HCT116 (cell line): ENCODE data around the gene TACO1. TPM values are rescaled to one million over a fixed set of nuclear protein-coding genes. Genes with fewer than 3 reads are reported as not detected.

Experiments
- ATAC-seq: fragments of 200-7000 bp; cut with Tn5 transposase; 2 replicates; pipeline ENCODE4 v1.9.1; 2020; ENCODE audit warnings: mild to moderate bottlenecking, moderate library complexity
- BruUV-seq: library from RNA; stranded (reverse); fragments of 400-500 nt; replicated peaks from 2 replicates; lab custom pipeline; 2021; lab: Mats Ljungman, UMichigan
- CTCF ChIA-PET: fragments of 300-600 bp; sonication (Branson Sonifier 250); formaldehyde crosslinking; loops from one replicate; lab custom pipeline; 2021; ENCODE audit warnings: antibody characterized with exemption; lab: Charles Lee
- POLR2A ChIA-PET: fragments of 300-600, 350-600 bp; sonication (Branson Sonifier 250); formaldehyde crosslinking; loops from one replicate; lab custom pipeline; 2021; ENCODE audit warnings: antibody characterized with exemption; lab: Charles Lee
- RAD21 ChIA-PET, 2 experiments: fragments of 300-600 bp; sonication (Branson Sonifier 250); formaldehyde crosslinking; loops; one replicate each; lab custom pipeline; 2023; ENCODE audit warnings: low total read pairs in 2 of 2; ENCODE audit not compliant: uncharacterized antibody in 2 of 2, unreplicated experiment in 2 of 2, low non-redundant PET in 1 of 2; lab: Charles Lee
- DNase-seq: peaks from one replicate; pipeline ENCODE4 v3.0.0-alpha.2; 2010; ENCODE audit warnings: low read depth, low spot score
- H2AFZ ChIP-seq: fragments of 200-600 bp; shearing (Covaris generic), sonication (generic); 2 replicates; pipeline ENCODE4 v1.6.1; 2017; ENCODE audit warnings: low read depth, mixed run types, mixed read lengths, antibody characterized with exemption, low read length; ENCODE audit not compliant: poor library complexity, severe bottlenecking
- H3K27ac ChIP-seq: 2 replicates; pipeline ENCODE4 v1.5.1; 2012; ENCODE audit warnings: low read depth, low read length
- H3K27me3 ChIP-seq: fragments of 200-600 bp; sonication (generic); 2 replicates; pipeline ENCODE4 v1.6.1; 2016; ENCODE audit warnings: mixed run types, low read length, mixed read lengths; ENCODE audit not compliant: insufficient read depth
- H3K36me3 ChIP-seq, 2 experiments: fragments of 200-500 bp in 1 of 2; fragments of 200-600 bp in 1 of 2; sonication (Bioruptor generic) in 1 of 2; sonication (generic) in 1 of 2; 2 replicates each; pipeline versions ENCODE4 v1.5.1 to v1.6.1; 2014 to 2016; ENCODE audit warnings: low read length in 2 of 2, inconsistent platforms in 1 of 2, mixed read lengths in 1 of 2, mixed run types in 1 of 2; ENCODE audit not compliant: insufficient read depth in 2 of 2, control insufficient read depth in 1 of 2
- H3K4me1 ChIP-seq, 2 experiments: fragments of 200-600 bp in 1 of 2; sonication (generic) in 1 of 2; 2 replicates each; pipeline versions ENCODE4 v1.5.1 to v1.6.1; 2012 to 2017; ENCODE audit warnings: low read length in 2 of 2, inconsistent platforms in 1 of 2, mild to moderate bottlenecking in 1 of 2, mixed read lengths in 1 of 2, mixed run types in 1 of 2, moderate library complexity in 1 of 2; ENCODE audit not compliant: insufficient read depth in 2 of 2, control insufficient read depth in 1 of 2
- H3K4me2 ChIP-seq: fragments of 200-600 bp; sonication (generic); 2 replicates; pipeline ENCODE4 v1.6.1; 2017; ENCODE audit warnings: mixed run types, low read length, mixed read lengths
- H3K4me3 ChIP-seq, 2 experiments: fragments of 200-600 bp in 1 of 2; sonication (generic) in 1 of 2; replicated peaks in 1 of 2; 2 replicates each; pipeline ENCODE4 v1.5.1; 2011 to 2016; ENCODE audit warnings: low read length in 2 of 2, control low read depth in 1 of 2, low read depth in 1 of 2, mild to moderate bottlenecking in 1 of 2, mixed read lengths in 1 of 2, mixed run types in 1 of 2
- H3K79me2 ChIP-seq: fragments of 200-600 bp; sonication (generic); 2 replicates; pipeline ENCODE4 v1.6.1; 2017; ENCODE audit warnings: mild to moderate bottlenecking, mixed run types, low read length, moderate library complexity, mixed read lengths; ENCODE audit not compliant: insufficient read depth
- H3K9ac ChIP-seq: fragments of 200-600 bp; sonication (generic); 2 replicates; pipeline ENCODE4 v1.6.1; 2016; ENCODE audit warnings: low read length, mixed read lengths
- H3K9me2 ChIP-seq: fragments of 200-600 bp; sonication (generic), shearing (Covaris generic); 2 replicates; pipeline ENCODE4 v1.6.1; 2017; ENCODE audit warnings: mixed run types, mild to moderate bottlenecking, moderate library complexity; ENCODE audit not compliant: insufficient read depth
- H3K9me3 ChIP-seq, 2 experiments: fragments of 200-500 bp in 1 of 2; fragments of 200-600 bp in 1 of 2; sonication (Bioruptor generic) in 1 of 2; sonication (generic) in 1 of 2; 2 replicates each; pipeline ENCODE4 v1.6.1; 2014 to 2017; ENCODE audit warnings: low read length in 2 of 2, mixed read lengths in 2 of 2, inconsistent platforms in 1 of 2, low read depth in 1 of 2, mild to moderate bottlenecking in 1 of 2, mixed run types in 1 of 2, moderate library complexity in 1 of 2; ENCODE audit not compliant: control insufficient read depth in 1 of 2, insufficient read depth in 1 of 2
- H4K20me1 ChIP-seq: fragments of 200-600 bp; sonication (generic), shearing (Covaris generic); 2 replicates; pipeline ENCODE4 v1.6.1; 2017; ENCODE audit warnings: mixed run types, mild to moderate bottlenecking, moderate library complexity; ENCODE audit not compliant: insufficient read depth
- CBX3 ChIP-seq: IDR thresholded peaks from 2 replicates; pipeline ENCODE4 v1.6.1; 2012; ENCODE audit warnings: low read depth
- ELF1 ChIP-seq: IDR thresholded peaks from 2 replicates; pipeline ENCODE4 v1.6.1; 2012; ENCODE audit warnings: low read depth, borderline replicate concordance
- EZH2phosphoT487 ChIP-seq: fragments of 200-600 bp; IDR thresholded peaks from 2 replicates; pipeline ENCODE4 v1.6.1; 2018; ENCODE audit warnings: antibody characterized with exemption, borderline replicate concordance
- SP1 ChIP-seq: IDR thresholded peaks from 2 replicates; pipeline ENCODE4 v1.6.1; 2012; ENCODE audit warnings: low read depth
- intact Hi-C: fragments of 100-400 bp; cut with micrococcal nuclease; formaldehyde crosslinking; loops from 2 replicates; pipeline ENCODE4 v1.10.0; 2022
- total RNA-seq: library from RNA; stranded (reverse); gene quantifications from one replicate; pipeline ENCODE4 v1.2.1, GENCODE V29; 2021; ENCODE audit not compliant: unreplicated experiment
- TF ChIP-seq, protein P1 (sequence below): IDR thresholded peaks from 2 replicates; pipeline ENCODE4 v1.6.1; 2012
- TF ChIP-seq, protein P2 (sequence below): IDR thresholded peaks from 2 replicates; pipeline ENCODE4 v1.6.1; 2012; ENCODE audit warnings: low read depth
- TF ChIP-seq, protein P3 (sequence below): IDR thresholded peaks from 2 replicates; pipeline ENCODE4 v1.6.1; 2012

TACO1 gene
- total RNA-seq, 1 experiment from 2014 or later, result 39.6 TPM

DNA sequence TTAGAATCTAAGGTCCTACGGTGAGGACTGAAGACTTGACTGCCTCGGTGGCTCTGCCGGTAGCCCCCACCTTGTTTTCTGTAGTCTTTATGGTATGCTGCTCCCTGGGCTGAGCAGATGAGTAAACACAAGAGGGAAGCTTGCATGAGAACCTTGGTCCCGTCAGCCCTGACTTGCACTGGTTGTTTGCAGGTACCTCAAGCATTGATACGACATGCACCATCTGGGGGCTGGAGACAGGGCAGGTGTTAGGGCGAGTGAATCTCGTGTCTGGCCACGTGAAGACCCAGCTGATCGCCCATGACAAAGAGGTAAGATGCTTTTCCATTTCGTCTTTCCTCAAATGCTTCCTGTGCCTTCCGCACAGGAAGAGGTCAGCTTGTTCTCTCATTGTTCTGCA lies 21.1 kb upstream of the TACO1 start:
- H3K9ac ChIP-seq, result no peak overlapping the region
- no peaks in the 10 kb centered on the region for H3K9me3 ChIP-seq
- POLR2A ChIA-PET, result no interaction called here
- no peak overlapping the region for H3K27ac ChIP-seq
- intact Hi-C loops, result no loop called here
- no peak overlapping the region for H3K4me3 ChIP-seq
- no TSS peak for BruUV-seq
- H3K4me2 ChIP-seq, result no peak overlapping the region
- DNase-seq, result no peak
- no peak overlapping the region for H2AFZ ChIP-seq
- ATAC-seq, result no peak
- H3K4me1 ChIP-seq, result no peaks in the 10 kb centered on the region
- no peaks in the 10 kb centered on the region for H3K9me2 ChIP-seq
- H3K27me3 ChIP-seq, result no peaks in the 10 kb centered on the region
- H3K36me3 ChIP-seq, result peaks cover 25 to 40% of the 10 kb centered on the region in 2 experiments
- CTCF ChIA-PET, result no interaction called here
- peaks cover 24% of the 10 kb centered on the region for H3K79me2 ChIP-seq
- no peaks in the 10 kb centered on the region; the same call in 1 of the 2 replicates for H4K20me1 ChIP-seq
- no peak for TF ChIP-seq EZH2phosphoT487
- TF ChIP-seq, protein P1, sequence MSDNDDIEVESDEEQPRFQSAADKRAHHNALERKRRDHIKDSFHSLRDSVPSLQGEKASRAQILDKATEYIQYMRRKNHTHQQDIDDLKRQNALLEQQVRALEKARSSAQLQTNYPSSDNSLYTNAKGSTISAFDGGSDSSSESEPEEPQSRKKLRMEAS, result no peak
- TF ChIP-seq CBX3, result no peak
- no peak for TF ChIP-seq SP1
- TF ChIP-seq, protein P2, sequence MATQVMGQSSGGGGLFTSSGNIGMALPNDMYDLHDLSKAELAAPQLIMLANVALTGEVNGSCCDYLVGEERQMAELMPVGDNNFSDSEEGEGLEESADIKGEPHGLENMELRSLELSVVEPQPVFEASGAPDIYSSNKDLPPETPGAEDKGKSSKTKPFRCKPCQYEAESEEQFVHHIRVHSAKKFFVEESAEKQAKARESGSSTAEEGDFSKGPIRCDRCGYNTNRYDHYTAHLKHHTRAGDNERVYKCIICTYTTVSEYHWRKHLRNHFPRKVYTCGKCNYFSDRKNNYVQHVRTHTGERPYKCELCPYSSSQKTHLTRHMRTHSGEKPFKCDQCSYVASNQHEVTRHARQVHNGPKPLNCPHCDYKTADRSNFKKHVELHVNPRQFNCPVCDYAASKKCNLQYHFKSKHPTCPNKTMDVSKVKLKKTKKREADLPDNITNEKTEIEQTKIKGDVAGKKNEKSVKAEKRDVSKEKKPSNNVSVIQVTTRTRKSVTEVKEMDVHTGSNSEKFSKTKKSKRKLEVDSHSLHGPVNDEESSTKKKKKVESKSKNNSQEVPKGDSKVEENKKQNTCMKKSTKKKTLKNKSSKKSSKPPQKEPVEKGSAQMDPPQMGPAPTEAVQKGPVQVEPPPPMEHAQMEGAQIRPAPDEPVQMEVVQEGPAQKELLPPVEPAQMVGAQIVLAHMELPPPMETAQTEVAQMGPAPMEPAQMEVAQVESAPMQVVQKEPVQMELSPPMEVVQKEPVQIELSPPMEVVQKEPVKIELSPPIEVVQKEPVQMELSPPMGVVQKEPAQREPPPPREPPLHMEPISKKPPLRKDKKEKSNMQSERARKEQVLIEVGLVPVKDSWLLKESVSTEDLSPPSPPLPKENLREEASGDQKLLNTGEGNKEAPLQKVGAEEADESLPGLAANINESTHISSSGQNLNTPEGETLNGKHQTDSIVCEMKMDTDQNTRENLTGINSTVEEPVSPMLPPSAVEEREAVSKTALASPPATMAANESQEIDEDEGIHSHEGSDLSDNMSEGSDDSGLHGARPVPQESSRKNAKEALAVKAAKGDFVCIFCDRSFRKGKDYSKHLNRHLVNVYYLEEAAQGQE, result no peak
- TF ChIP-seq ELF1, result no peak
- TF ChIP-seq, protein P3, sequence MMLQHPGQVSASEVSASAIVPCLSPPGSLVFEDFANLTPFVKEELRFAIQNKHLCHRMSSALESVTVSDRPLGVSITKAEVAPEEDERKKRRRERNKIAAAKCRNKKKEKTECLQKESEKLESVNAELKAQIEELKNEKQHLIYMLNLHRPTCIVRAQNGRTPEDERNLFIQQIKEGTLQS, result no peak
- RAD21 ChIA-PET, result no interaction called here
